NCI-H2029 treated with DMSO at 0.1 percent for 48 hours (cell line): ENCODE results near the gene TIA1.
"Not testable (repeated sequence)": the region's sequence is repeated elsewhere in the genome, so short reads cannot be mapped to it uniquely, and the experiment has no call there.

Experiments
- DNase-seq: peaks from one replicate; lab custom pipeline; 2025; lab: John Stamatoyannopoulos, UW

TIA1 gene

GRCh38 chr2:70214953-70215549, 33.4 kb downstream of the TIA1 start:
- no peak for DNase-seq

DNA sequence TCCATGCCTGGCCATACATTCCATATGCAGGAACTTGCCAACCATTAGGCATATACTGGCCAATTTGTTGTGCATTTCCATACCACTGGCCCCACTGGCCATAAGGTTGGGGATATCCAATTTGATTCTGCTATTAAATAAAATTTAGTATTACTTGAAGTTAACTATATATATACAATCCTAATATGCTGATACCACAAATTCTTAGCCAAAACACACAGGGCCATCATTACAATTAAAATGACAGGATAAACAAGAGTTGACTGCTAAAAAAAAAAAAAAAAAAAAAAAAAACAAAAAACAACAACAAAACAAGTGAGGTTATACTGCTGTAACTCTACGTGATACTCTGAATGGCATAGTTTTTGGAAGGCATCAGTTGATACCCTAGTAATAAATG, 34.1 kb downstream of the TIA1 start:
- DNase-seq, result no peak

GRCh38 chr2:70212298-70212932, 36.0 kb downstream of the TIA1 start:
- no peak for DNase-seq

DNA sequence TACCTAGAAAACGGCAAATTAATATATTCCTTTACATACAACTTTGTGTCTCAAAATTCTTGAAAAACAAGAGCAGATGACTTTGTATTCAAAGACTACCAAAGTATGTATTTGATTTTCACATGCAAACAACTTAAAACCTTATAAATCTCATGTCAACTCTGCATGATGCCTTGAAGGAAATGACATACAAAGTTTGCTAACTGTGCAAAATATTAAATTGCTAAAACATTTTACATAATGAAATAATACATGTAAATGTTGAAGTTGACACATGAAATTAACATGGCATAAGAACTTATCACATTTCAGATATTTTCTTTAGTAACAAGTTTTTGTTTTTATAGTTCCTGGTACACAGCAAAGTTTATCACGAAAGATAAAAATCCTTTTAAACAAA, 36.8 kb downstream of the TIA1 start:
- no peak for DNase-seq

DNA sequence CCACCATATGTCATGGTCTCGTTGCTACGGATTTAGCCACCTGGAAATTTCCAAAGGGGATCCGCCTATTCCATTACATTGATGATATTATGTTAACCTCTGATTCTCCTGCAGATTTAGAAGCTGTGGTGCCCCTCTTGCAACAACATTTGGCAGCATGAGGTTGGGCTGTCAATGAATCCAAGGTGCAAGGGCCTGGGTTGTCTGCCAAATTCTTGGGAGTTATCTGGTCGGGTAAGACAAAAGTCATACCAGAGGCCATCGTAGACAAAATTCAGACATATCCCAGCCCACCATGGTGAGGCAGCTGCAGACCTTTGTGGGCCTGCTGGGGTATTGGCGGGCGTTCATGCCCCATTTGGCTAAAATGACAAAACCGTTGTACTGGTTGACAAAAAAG, 44.0 kb downstream of the TIA1 start:
- DNase-seq, result no peak

DNA sequence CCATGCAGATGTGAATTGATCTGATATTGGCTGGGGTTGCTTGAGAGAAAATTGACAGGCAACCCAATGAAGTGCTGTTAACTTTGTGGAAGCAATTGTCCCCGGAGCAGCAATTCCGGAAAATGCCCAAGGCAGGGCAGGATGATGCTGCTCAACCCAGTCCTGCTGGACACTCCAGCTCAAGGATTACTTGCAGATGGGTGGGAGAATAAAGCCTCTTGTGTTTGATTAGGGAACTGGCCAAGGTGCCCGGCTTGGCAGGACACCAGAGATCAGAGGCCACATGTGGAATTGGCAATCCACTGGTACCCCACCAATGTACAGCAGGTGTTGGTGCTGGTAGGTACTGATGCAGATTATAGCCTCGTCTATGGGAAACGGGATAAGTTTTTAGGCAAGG, 45.3 kb downstream of the TIA1 start:
- DNase-seq, result no peak

DNA sequence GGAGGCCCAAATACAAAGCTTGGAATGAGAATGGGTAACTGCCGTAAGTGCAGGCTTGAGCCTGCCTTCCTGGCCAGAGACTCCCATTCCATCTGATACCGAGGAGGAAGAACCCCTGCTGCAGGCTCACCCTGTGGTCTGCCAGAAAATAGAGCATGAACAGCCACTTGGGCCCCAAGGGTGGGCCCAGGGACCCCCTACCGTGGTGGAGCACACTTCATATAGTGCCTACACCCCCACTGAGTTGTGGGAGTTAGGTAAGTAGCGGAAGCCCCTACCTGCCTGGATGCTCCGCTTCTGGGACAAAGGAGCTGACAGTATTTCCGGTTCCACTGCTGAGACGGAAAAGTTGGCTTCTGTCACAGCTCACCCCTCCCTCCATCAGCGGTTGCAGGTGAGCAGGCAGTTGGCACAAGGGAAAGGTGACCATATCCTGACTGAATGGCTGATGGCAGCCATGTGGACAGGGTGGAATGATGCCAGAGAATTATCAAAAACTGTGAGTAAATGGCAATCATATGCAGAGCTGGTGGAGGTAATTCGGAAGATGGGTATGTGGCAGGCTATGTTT, 46.1 kb downstream of the TIA1 start:
- peak; percentile 27 for DNase-seq

- DNase-seq, result no peak
Observed at GRCh38 chr2:70201831-70202230, 46.6 kb downstream of the TIA1 start.

DNA sequence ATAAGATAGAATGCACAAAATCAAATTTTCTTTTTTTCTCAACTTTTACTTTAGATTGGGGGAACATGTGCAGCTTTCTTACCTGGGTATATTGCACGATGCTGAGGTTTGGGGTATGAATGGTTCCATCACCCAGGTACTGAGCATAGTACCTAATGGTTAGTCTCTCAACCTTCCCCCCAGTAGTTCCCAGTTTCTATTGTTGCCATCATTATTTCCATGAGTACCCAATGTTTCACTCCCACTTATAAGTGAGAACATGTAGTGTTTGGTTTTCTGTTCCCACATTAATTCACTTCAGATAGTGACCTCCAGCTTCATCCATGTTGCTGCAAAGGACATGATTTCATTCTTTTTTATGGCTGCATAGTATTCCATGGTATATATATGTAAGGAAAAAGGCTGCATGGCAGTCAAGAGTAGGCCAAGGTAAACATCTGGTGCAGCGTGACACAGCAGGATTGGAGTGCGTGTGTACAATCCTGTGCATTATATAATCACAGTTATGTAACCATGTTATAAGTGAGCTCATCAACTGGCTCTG, 47.1 kb downstream of the TIA1 start:
- no peak for DNase-seq

GRCh38 chr2:70199320-70199864, 49.0 kb downstream of the TIA1 start:
- DNase-seq, result no peak

DNA sequence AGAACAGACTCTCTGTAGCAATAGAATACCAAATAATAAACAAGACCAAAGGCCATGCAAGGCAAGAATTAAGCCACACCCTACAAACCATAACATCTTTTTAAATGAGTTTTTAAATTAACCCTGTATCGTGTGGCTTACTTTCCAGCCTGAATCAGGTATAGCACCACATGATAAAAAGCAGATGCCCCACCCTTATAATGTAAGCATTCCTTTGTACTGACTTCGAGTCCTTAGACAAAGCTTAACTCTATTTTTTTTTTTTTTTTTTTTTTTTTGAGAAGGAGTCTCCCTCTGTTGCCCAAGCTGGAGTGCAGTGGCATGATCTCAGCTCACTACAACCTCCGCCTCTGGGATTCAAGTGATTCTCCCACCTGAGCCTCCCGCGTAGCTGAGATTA, 55.9 kb downstream of the TIA1 start:
- no peak for DNase-seq

DNA sequence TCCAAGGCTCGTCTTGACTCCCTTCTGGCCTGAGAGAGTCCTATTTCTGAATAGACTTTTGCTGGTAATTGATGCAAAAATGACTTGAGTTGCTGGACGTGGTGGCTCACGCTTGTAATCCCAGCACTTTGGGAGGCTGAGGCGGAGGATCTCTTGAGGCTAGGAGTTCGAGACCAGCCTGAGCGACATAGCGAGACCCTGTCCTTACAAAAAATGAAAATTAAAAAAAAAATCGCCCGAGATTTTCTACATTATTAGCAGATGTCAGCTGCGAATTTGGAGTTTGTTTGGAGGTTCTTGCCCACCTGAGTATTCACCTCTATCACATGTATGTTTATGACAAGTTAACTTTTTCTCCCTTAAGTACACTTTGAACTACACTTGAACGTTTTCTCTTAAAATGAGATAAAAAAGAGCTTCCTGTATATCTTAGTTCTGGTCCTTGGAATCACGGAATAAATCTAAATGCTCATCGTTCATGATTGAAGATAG, 57.1 kb downstream of the TIA1 start:
- no peak for DNase-seq

GRCh38 chr2:70190418-70191243, 57.8 kb downstream of the TIA1 start, which contains the start of gene C2orf42:
Gene C2orf42, minus strand, starts transcription at chr2:70191019. Its CDS starts 9,034 bp downstream, at chr2:70181985.
- peak; percentile 77 for DNase-seq

- no peak for DNase-seq
Observed at GRCh38 chr2:70188460-70188859, 60.0 kb downstream of the TIA1 start.

- DNase-seq, result not testable (repeated sequence)
Observed at GRCh38 chr2:70187170-70187569, 61.3 kb downstream of the TIA1 start.

DNA sequence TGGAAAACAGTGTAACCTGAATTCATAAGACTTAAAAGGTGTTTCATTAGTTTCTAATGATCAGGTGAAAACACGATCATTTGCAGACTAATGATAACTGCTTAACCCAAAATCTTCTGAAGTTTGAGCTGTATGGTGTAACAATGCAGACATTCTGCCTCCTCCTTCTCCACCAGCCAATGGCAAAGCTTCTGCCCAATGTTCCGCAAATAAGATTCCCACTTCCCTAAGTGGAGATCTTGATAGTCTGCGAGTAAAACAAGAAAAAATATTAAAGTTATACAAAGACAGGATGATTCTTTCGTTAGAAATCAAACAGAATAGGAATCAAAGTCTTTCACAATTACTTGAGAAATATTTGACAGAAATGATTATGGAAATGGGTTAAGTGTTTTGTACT, 65.7 kb downstream of the TIA1 start:
- DNase-seq, result no peak

DNA sequence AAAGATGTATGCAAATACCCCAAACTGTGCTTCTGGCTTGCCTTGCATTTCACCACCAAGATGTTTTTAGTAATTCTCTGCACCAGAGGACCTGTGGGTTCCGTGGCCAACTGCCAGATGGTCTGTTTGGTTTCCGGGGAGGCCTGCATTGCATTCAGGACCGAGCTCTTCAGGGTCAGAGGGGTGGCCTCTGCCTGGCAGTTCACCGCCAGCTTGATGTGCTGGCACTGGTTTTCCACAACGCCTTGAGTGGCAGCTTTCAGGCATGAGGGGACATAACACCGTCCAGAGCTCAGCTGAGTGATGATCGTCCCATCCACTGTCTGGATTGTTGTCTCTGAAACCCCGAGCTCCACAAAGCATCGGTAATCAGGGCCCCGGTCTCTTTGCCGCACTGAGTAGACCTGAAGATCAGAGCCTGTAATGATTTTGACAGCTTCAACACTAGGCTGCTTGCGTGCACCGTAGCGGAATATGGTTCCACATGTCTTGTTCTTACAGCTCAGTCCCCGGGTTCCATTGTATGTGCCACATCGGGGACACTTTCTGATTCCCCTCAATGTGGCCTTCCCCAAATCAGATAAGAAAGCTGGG, 67.0 kb downstream of the TIA1 start:
- DNase-seq, result no peak

- DNase-seq, result no peak
Observed at GRCh38 chr2:70173520-70173919, 74.9 kb downstream of the TIA1 start.

- not testable (repeated sequence) for DNase-seq
Observed at GRCh38 chr2:70169654-70170245, 78.7 kb downstream of the TIA1 start.

GRCh38 chr2:70161069-70161534, 87.3 kb downstream of the TIA1 start:
- DNase-seq, result peak; percentile 4

- DNase-seq, result no peak
Observed at GRCh38 chr2:70160545-70160944, 87.9 kb downstream of the TIA1 start.
